Measurements from ENCODE around the gene TTLL7.

DNA sequence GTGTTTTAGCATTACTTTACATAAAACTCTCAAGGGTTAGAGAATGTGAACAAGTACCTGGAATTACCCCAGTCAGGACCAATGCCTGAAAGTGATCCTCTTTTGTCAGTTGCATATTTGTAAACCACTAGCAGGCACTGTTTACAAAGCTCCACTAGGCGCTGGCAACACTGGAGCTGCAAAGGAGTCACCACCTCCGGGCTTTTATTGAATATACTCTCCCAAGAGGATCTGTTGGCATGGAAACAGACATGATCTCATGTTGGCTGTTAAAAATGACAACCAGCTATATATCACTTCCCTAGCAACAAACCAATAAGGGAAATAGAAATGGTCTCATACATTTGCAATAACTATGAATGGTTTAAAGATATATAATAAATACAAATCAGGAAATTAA lies 116.0 kb downstream of the TTLL7 start:
- TF ChIP-seq, protein P1, sequence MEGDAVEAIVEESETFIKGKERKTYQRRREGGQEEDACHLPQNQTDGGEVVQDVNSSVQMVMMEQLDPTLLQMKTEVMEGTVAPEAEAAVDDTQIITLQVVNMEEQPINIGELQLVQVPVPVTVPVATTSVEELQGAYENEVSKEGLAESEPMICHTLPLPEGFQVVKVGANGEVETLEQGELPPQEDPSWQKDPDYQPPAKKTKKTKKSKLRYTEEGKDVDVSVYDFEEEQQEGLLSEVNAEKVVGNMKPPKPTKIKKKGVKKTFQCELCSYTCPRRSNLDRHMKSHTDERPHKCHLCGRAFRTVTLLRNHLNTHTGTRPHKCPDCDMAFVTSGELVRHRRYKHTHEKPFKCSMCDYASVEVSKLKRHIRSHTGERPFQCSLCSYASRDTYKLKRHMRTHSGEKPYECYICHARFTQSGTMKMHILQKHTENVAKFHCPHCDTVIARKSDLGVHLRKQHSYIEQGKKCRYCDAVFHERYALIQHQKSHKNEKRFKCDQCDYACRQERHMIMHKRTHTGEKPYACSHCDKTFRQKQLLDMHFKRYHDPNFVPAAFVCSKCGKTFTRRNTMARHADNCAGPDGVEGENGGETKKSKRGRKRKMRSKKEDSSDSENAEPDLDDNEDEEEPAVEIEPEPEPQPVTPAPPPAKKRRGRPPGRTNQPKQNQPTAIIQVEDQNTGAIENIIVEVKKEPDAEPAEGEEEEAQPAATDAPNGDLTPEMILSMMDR (IDR thresholded peaks at IDR 0.05), result no peak
- TF ChIP-seq POLR2A (IDR thresholded peaks at IDR 0.05) (no peak), EP300 (IDR thresholded peaks at IDR 0.05) (no peak), POLR2AphosphoS5 (IDR thresholded peaks at IDR 0.05) (no peak)
